ENCODE measurements around the gene KANSL3.

KANSL3 gene

GRCh38 chr2:96591054-96591453 lies 47.1 kb downstream of the KANSL3 start:
- Mint-ChIP-seq H3K4me3 (no peak overlapping the region), H3K27me3 (no peaks in the 10 kb centered on the region), H3K27ac (ENCODE audit: low read depth) (peak overlapping the region; percentile 17), H3K9me3 (no peaks in the 10 kb centered on the region), H3K4me1 (peaks cover 76% of the 10 kb centered on the region), H3K36me3 (ENCODE audit: insufficient read depth) (peaks cover 21% of the 10 kb centered on the region)
- ATAC-seq (replicated peaks; ENCODE audit: extremely low read depth, poor library complexity, severe bottlenecking), result no peak
- DNase-seq (ENCODE audit: low spot score in 2 of 2), result no peak

GRCh38 chr2:96587843-96588242 lies 50.3 kb downstream of the KANSL3 start:
- Mint-ChIP-seq H3K9me3 (no peaks in the 10 kb centered on the region), H3K4me3 (no peak overlapping the region), H3K4me1 (peaks cover 49% of the 10 kb centered on the region), H3K27ac (ENCODE audit: low read depth) (peak overlapping the region; percentile 5), H3K27me3 (no peaks in the 10 kb centered on the region), H3K36me3 (ENCODE audit: insufficient read depth) (peaks cover 15% of the 10 kb centered on the region)
- ATAC-seq (replicated peaks; ENCODE audit: extremely low read depth, poor library complexity, severe bottlenecking) (no peak), DNase-seq (ENCODE audit: low spot score in 2 of 2) (no peak)

- DNase-seq (ENCODE audit: low spot score in 2 of 2), result no peak
- Mint-ChIP-seq H3K4me1 (peaks cover 32% of the 10 kb centered on the region), H3K9me3 (no peaks in the 10 kb centered on the region), H3K27ac (ENCODE audit: low read depth) (no peak overlapping the region), H3K36me3 (ENCODE audit: insufficient read depth) (peaks cover 8% of the 10 kb centered on the region), H3K27me3 (no peaks in the 10 kb centered on the region), H3K4me3 (no peak overlapping the region)
- ATAC-seq (replicated peaks; ENCODE audit: extremely low read depth, poor library complexity, severe bottlenecking), result no peak
These were observed 54.1 kb downstream of the KANSL3 start for GRCh38 chr2:96584017-96584416.

GRCh38 chr2:96580771-96581170 lies 57.3 kb downstream of the KANSL3 start:
- H3K27me3 Mint-ChIP-seq, result no peaks in the 10 kb centered on the region
- DNase-seq (ENCODE audit: low spot score in 2 of 2) (no peak), ATAC-seq (replicated peaks; ENCODE audit: extremely low read depth, poor library complexity, severe bottlenecking) (no peak)
- peaks cover 4% of the 10 kb centered on the region for H3K36me3 Mint-ChIP-seq (ENCODE audit: insufficient read depth)
- H3K9me3 Mint-ChIP-seq, result no peaks in the 10 kb centered on the region
- no peak overlapping the region for H3K27ac Mint-ChIP-seq (ENCODE audit: low read depth)
- H3K4me1 Mint-ChIP-seq, result peaks cover 10% of the 10 kb centered on the region
- H3K4me3 Mint-ChIP-seq, result no peak overlapping the region

DNA sequence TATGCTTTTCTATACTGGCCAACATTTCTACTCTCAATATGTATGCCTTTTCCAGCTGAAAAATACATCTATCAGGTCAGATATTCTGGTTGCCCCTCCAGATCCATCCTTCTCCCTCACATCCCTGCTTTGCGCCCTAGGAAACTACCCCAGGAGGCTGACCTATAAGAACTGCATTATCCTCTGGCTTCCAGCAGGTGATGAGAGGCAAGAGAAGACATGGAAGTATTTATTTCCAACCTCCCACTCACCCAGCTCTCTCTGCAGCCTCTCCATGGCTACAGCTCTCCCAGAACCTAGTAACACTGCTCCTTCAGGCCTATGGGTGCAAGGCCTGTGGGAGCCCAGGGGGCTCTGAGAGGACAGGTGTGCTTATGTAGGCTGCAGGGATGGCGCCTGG lies 58.7 kb downstream of the KANSL3 start:
- Mint-ChIP-seq H3K36me3 (ENCODE audit: insufficient read depth) (peaks cover 2% of the 10 kb centered on the region), H3K27me3 (no peaks in the 10 kb centered on the region), H3K9me3 (no peaks in the 10 kb centered on the region), H3K4me3 (no peak overlapping the region), H3K27ac (ENCODE audit: low read depth) (no peak overlapping the region), H3K4me1 (peaks cover 6% of the 10 kb centered on the region)
- DNase-seq (ENCODE audit: low spot score in 2 of 2) (no peak), ATAC-seq (replicated peaks; ENCODE audit: extremely low read depth, poor library complexity, severe bottlenecking) (no peak)

- Mint-ChIP-seq H3K27me3 (no peaks in the 10 kb centered on the region), H3K36me3 (ENCODE audit: insufficient read depth) (peaks cover 2% of the 10 kb centered on the region), H3K27ac (ENCODE audit: low read depth) (no peak overlapping the region), H3K9me3 (no peaks in the 10 kb centered on the region), H3K4me3 (no peak overlapping the region), H3K4me1 (peaks cover 6% of the 10 kb centered on the region)
- no peak for ATAC-seq (replicated peaks; ENCODE audit: extremely low read depth, poor library complexity, severe bottlenecking)
- DNase-seq (ENCODE audit: low spot score in 2 of 2), result no peak
These were observed 59.4 kb downstream of the KANSL3 start for GRCh38 chr2:96578731-96579130.

DNA sequence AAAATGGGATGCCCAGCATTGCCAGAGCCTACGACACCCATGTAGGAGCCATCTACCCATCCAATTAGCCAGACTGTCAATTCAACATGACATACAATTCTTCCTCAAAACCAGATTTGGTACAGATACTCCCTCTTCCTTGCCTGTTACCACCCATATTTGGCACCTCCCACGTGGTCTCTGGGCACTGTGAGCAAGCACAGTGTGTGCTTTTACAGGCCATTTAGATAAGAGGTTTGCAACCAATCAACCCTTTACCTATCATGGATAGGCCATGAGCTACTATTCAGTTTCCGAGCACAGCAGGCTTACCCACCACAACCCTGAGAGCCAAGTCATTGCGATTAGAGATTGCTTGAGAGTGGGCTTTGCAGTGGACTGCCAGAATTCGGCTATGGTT lies 60.6 kb downstream of the KANSL3 start:
- Mint-ChIP-seq H3K27ac (ENCODE audit: low read depth) (no peak overlapping the region), H3K9me3 (no peaks in the 10 kb centered on the region), H3K4me3 (no peak overlapping the region), H3K4me1 (peaks cover 4% of the 10 kb centered on the region), H3K36me3 (ENCODE audit: insufficient read depth) (peaks cover 2% of the 10 kb centered on the region), H3K27me3 (no peaks in the 10 kb centered on the region)
- DNase-seq (ENCODE audit: low spot score in 2 of 2) (no peak), ATAC-seq (replicated peaks; ENCODE audit: extremely low read depth, poor library complexity, severe bottlenecking) (no peak)

- DNase-seq (ENCODE audit: low spot score in 2 of 2) (no peak), ATAC-seq (replicated peaks; ENCODE audit: extremely low read depth, poor library complexity, severe bottlenecking) (no peak)
- H3K9me3 Mint-ChIP-seq, result no peaks in the 10 kb centered on the region
- H3K4me1 Mint-ChIP-seq, result no peaks in the 10 kb centered on the region
- H3K36me3 Mint-ChIP-seq (ENCODE audit: insufficient read depth), result peaks cover 2% of the 10 kb centered on the region
- H3K27ac Mint-ChIP-seq (ENCODE audit: low read depth), result no peak overlapping the region
- no peaks in the 10 kb centered on the region for H3K27me3 Mint-ChIP-seq
- no peak overlapping the region for H3K4me3 Mint-ChIP-seq
These were observed 62.2 kb downstream of the KANSL3 start for GRCh38 chr2:96575785-96576456.

GRCh38 chr2:96574364-96574763 lies 63.7 kb downstream of the KANSL3 start:
- DNase-seq (ENCODE audit: low spot score in 2 of 2), result no peak
- ATAC-seq (replicated peaks; ENCODE audit: extremely low read depth, poor library complexity, severe bottlenecking), result no peak
- no peak overlapping the region for H3K4me3 Mint-ChIP-seq

GRCh38 chr2:96568094-96568493 lies 70.0 kb downstream of the KANSL3 start:
- no peaks in the 10 kb centered on the region for H3K9me3 Mint-ChIP-seq
- H3K27me3 Mint-ChIP-seq, result peaks cover 9% of the 10 kb centered on the region
- ATAC-seq (replicated peaks; ENCODE audit: extremely low read depth, poor library complexity, severe bottlenecking) (no peak), DNase-seq (ENCODE audit: low spot score in 2 of 2) (no peak)
- no peak overlapping the region for H3K4me3 Mint-ChIP-seq
- peaks cover 2% of the 10 kb centered on the region for H3K36me3 Mint-ChIP-seq (ENCODE audit: insufficient read depth)
- H3K4me1 Mint-ChIP-seq, result no peaks in the 10 kb centered on the region
- H3K27ac Mint-ChIP-seq (ENCODE audit: low read depth), result no peak overlapping the region

More at GRCh38 chr2:96574364-96574763, 63.7 kb downstream of the KANSL3 start:
- no peaks in the 10 kb centered on the region for H3K4me1 Mint-ChIP-seq
- no peaks in the 10 kb centered on the region for H3K27me3 Mint-ChIP-seq
- H3K9me3 Mint-ChIP-seq, result no peaks in the 10 kb centered on the region
- H3K27ac Mint-ChIP-seq (ENCODE audit: low read depth), result no peak overlapping the region
- peaks cover 2% of the 10 kb centered on the region for H3K36me3 Mint-ChIP-seq (ENCODE audit: insufficient read depth)

DNA sequence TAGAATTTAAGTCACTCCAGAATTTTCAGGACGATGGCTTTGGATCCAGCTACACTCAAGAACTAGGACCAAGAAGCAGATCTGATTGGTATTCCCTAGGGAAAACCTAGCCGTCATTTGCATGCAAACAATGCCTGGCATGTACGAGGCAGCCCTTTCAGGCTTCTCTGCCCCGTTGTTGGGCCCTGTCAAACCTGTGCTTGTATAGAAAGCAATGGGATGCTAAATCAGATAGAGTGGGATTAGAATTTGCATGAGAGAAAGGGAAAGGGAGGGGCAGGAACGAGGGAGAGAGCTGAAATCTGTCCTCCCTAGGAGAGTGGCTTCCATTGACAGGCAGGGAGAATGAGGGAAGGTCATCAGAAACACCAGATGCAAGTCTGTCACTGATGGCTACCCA lies 73.0 kb downstream of the KANSL3 start:
- DNase-seq (ENCODE audit: low spot score in 2 of 2) (no peak), ATAC-seq (replicated peaks; ENCODE audit: extremely low read depth, poor library complexity, severe bottlenecking) (no peak)
- Mint-ChIP-seq H3K4me3 (no peak overlapping the region), H3K36me3 (ENCODE audit: insufficient read depth) (no peaks in the 10 kb centered on the region), H3K9me3 (no peaks in the 10 kb centered on the region), H3K4me1 (no peaks in the 10 kb centered on the region), H3K27ac (ENCODE audit: low read depth) (no peak overlapping the region), H3K27me3 (peaks cover 9% of the 10 kb centered on the region)

GRCh38 chr2:96564563-96564962 lies 73.5 kb downstream of the KANSL3 start:
- Mint-ChIP-seq H3K27ac (ENCODE audit: low read depth) (no peak overlapping the region), H3K27me3 (peaks cover 9% of the 10 kb centered on the region), H3K4me1 (no peaks in the 10 kb centered on the region), H3K4me3 (no peak overlapping the region), H3K9me3 (no peaks in the 10 kb centered on the region), H3K36me3 (ENCODE audit: insufficient read depth) (no peaks in the 10 kb centered on the region)
- DNase-seq (ENCODE audit: low spot score in 2 of 2) (no peak), ATAC-seq (replicated peaks; ENCODE audit: extremely low read depth, poor library complexity, severe bottlenecking) (no peak)

DNA sequence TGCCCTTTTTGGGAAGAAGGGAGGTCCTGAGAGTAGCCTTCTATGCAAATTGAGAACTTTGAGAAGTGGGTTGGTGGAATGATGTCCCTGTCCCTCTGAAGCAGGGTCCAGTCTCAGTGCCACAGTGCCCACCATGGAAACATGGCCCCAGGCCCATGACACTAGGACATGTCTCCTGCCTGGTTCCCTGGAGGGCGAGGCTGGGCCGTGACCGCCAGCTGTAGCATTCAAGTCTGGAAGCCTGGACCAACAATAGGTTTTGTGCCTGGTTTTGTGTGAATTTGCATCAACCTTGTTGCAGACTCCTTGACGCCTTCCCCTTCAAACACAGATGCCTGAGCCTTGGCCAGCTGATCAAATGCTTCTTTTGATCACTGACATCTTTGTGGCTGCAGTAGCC lies 74.1 kb downstream of the KANSL3 start:
- H3K4me1 Mint-ChIP-seq, result no peaks in the 10 kb centered on the region
- ATAC-seq (replicated peaks; ENCODE audit: extremely low read depth, poor library complexity, severe bottlenecking), result no peak
- no peak overlapping the region for H3K4me3 Mint-ChIP-seq
- H3K27ac Mint-ChIP-seq (ENCODE audit: low read depth), result no peak overlapping the region
- no peak for DNase-seq (ENCODE audit: low spot score in 2 of 2)
- no peaks in the 10 kb centered on the region for H3K36me3 Mint-ChIP-seq (ENCODE audit: insufficient read depth)
- H3K9me3 Mint-ChIP-seq, result no peaks in the 10 kb centered on the region
- H3K27me3 Mint-ChIP-seq, result peaks cover 9% of the 10 kb centered on the region

All from central memory CD8-positive, alpha-beta T cell (primary cell).